ENCODE results near the gene FOXK1. TPM values are rescaled to one million over a fixed set of nuclear protein-coding genes. Genes with fewer than 3 reads are reported as not detected.
A peak's percentile ranks its signal among the peaks of the same experiment; 100 is the strongest.

FOXK1 gene
- total and polyA plus RNA-seq, 2 of the 13 experiments (the other 11 are each of a cell fraction or from before 2014, with no cell fraction given) = 4.6 to 8.8 TPM

DNA sequence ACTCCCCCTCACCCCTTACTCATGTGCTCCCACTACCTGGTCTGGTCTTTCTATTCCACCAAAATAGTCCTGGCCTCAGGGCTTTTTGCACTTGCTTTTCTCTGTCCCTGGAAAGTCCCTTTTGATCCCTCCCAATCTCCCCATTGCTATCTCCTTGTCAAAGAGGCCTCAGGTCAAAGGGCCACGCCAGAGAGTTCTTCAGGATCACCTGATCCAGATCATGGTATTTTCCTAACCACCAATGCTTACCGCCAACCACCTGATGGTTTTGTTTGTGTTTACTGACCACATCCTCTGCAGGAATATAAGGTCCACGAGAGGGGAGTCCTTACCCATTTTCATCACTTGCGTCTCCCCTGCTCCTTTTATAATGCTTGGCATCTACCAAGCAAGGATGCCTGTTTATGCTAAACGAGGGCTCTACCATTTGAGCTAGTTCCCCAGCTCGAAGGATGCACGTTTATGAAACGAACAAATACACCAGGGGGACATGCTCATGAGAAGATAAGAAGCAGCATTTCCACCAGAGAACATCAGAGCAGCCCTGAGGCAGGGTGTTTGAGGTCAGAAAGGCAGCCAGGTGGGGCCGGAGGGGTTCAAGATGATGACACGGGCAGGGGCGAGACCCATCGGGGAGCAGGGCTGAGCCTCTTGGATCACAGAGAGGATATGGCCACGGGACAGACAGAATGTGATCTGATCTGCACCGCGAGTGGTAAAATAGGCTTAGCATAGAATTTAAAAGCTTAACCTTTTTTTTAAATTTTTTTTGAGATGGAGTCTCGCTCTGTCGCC is 43.1 kb upstream of the FOXK1 start:
- H3K9me3 ChIP-seq (ENCODE audit: low read length) = no peaks in the 10 kb centered on the region
- DNase-seq (ENCODE audit: low spot score) (no peak), FAIRE-seq (no peak), ATAC-seq (no peak)
- TF ChIP-seq GABPA (IDR thresholded peaks at IDR 0.05; ENCODE audit: low read depth, low read length) (no peak), GABPA (CRISPR knock-in tag; IDR thresholded peaks at IDR 0.05; ENCODE audit: low read depth) (no peak), ZSCAN29 (CRISPR knock-in tag; conservative IDR thresholded peaks at IDR 0.05) (no peak), CBFB (CRISPR knock-in tag; IDR thresholded peaks at IDR 0.05) (no peak), ZNF776 (CRISPR knock-in tag; IDR thresholded peaks at IDR 0.05) (no peak), HNRNPUL1 (IDR thresholded peaks at IDR 0.05; ENCODE audit: low read depth, low read length) (no peak), GPN1 (CRISPR knock-in tag; IDR thresholded peaks at IDR 0.05; ENCODE audit: borderline replicate concordance) (no peak), BCL6 (CRISPR knock-in tag; IDR thresholded peaks at IDR 0.05) (peak; percentile 37; the same call in 1 of the 2 replicates), FOXP1 (IDR thresholded peaks at IDR 0.05) (no peak), FOXP1 (CRISPR knock-in tag; IDR thresholded peaks at IDR 0.05) (peak; percentile 56; the same call in 1 of the 2 replicates)
- TF ChIP-seq, protein P1, sequence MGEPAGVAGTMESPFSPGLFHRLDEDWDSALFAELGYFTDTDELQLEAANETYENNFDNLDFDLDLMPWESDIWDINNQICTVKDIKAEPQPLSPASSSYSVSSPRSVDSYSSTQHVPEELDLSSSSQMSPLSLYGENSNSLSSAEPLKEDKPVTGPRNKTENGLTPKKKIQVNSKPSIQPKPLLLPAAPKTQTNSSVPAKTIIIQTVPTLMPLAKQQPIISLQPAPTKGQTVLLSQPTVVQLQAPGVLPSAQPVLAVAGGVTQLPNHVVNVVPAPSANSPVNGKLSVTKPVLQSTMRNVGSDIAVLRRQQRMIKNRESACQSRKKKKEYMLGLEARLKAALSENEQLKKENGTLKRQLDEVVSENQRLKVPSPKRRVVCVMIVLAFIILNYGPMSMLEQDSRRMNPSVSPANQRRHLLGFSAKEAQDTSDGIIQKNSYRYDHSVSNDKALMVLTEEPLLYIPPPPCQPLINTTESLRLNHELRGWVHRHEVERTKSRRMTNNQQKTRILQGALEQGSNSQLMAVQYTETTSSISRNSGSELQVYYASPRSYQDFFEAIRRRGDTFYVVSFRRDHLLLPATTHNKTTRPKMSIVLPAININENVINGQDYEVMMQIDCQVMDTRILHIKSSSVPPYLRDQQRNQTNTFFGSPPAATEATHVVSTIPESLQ (CRISPR knock-in tag; conservative IDR thresholded peaks at IDR 0.05) = no peak
- TF ChIP-seq, protein P2, sequence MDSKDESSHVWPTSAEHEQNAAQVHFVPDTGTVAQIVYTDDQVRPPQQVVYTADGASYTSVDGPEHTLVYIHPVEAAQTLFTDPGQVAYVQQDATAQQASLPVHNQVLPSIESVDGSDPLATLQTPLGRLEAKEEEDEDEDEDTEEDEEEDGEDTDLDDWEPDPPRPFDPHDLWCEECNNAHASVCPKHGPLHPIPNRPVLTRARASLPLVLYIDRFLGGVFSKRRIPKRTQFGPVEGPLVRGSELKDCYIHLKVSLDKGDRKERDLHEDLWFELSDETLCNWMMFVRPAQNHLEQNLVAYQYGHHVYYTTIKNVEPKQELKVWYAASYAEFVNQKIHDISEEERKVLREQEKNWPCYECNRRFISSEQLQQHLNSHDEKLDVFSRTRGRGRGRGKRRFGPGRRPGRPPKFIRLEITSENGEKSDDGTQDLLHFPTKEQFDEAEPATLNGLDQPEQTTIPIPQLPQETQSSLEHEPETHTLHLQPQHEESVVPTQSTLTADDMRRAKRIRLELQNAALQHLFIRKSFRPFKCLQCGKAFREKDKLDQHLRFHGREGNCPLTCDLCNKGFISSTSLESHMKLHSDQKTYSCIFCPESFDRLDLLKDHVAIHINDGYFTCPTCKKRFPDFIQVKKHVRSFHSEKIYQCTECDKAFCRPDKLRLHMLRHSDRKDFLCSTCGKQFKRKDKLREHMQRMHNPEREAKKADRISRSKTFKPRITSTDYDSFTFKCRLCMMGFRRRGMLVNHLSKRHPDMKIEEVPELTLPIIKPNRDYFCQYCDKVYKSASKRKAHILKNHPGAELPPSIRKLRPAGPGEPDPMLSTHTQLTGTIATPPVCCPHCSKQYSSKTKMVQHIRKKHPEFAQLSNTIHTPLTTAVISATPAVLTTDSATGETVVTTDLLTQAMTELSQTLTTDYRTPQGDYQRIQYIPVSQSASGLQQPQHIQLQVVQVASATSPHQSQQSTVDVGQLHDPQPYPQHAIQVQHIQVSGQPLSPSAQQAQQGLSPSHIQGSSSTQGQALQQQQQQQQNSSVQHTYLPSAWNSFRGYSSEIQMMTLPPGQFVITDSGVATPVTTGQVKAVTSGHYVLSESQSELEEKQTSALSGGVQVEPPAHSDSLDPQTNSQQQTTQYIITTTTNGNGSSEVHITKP (CRISPR knock-in tag; IDR thresholded peaks at IDR 0.05; ENCODE audit: low read depth) = 0 out of 2 replicates have a peak, but pooled peaks have one; percentile 21
- H3K36me3 ChIP-seq (replicated peaks in 1 of 2; ENCODE audit: control insufficient read depth in 1 of 2, insufficient read depth in 2 of 2, low read length in 2 of 2) = no peaks in the 10 kb centered on the region
- H3K4me3 ChIP-seq (replicated peaks in 1 of 3; ENCODE audit: insufficient read depth in 1 of 3, low read depth in 2 of 3, low read length in 3 of 3) = no peak overlapping the region
- in situ Hi-C loops (cut with HindIII; ENCODE audit: extremely low pct_ligation_motif_present, low pct_unique_long_range_greater_than_20kb) = no loop called here
- no TSS peak for BruUV-seq (replicated peaks)
- H4K20me1 ChIP-seq (ENCODE audit: insufficient read depth, low read length) = no peaks in the 10 kb centered on the region
- peaks cover 22% of the 10 kb centered on the region for H3K4me1 ChIP-seq (ENCODE audit: insufficient read depth, low read length)
- CTCF ChIA-PET (ENCODE audit: low intra/inter-chr PET ratio, low total read pairs) = no interaction called here
- intact Hi-C loops (cut with micrococcal nuclease; ENCODE audit: unreplicated experiment) = no loop called here
- H3K27ac ChIP-seq (ENCODE audit: extremely low read length, insufficient read depth, low read length) = no peak overlapping the region
- H3K9ac ChIP-seq (ENCODE audit: insufficient read depth, low read depth, low read length) = no peak overlapping the region
- no peak overlapping the region for H2AFZ ChIP-seq (ENCODE audit: low read length)
- no peaks in the 10 kb centered on the region for H3K27me3 ChIP-seq (ENCODE audit: control insufficient read depth in 1 of 2, insufficient read depth in 2 of 2, low read length in 2 of 2)
- WGBS (ENCODE audit: low lambda C conversion rate) = 41% methylated on average over 17 of the region's 17 CpGs
- POLR2A ChIA-PET = no interaction called here
- H3K79me2 ChIP-seq (ENCODE audit: insufficient read depth, low read length) = no peaks in the 10 kb centered on the region
- H3K4me2 ChIP-seq (ENCODE audit: low read depth, low read length) = peak overlapping the region; percentile 39; the same call in 1 of the 2 replicates

Measured in HepG2 (cell line).